Placental pericyte (primary cell): ENCODE data around the gene CKM. TPM values are rescaled to one million over a fixed set of nuclear protein-coding genes. Genes with fewer than 3 reads are reported as not detected.

ENCODE experiments used
- total RNA-seq: library from RNA; depleted of rRNA; stranded (reverse); fragments of >200 nt; gene quantifications from 2 replicates; pipeline ENCODE4 v1.2.3, GENCODE V29; 2012

The CKM gene
- total RNA-seq = not detected in 2 replicates

GRCh38 chr19:45322744-45323281 lies at the start of gene CKM:
CKM (minus strand) TSS chr19:45322875; CDS start chr19:45319713, 3,162 bp downstream.

GRCh38 chr19:45370410-45371204 lies 47.9 kb upstream of the CKM start, which contains the start of gene ERCC2:
ERCC2 (minus strand) TSS chr19:45370573; CDS start chr19:45370540, 33 bp downstream.

GRCh38 chr19:45340232-45340898 lies 17.7 kb upstream of the CKM start, which contains the start of gene KLC3:
KLC3 (plus strand) TSS chr19:45340750; CDS start chr19:45345542, 4,792 bp downstream.

Other genes starting within 250 kb of the CKM start
- 0.57 TPM in 1 of 2 replicates, not detected in the other for gene ZNF296, start 246.4 kb downstream of the CKM start, total RNA-seq
- gene GEMIN7, start 243.6 kb downstream of the CKM start, total RNA-seq = 15.1 and 34.5 TPM in 2 replicates
- 40.3 and 47.5 TPM in 2 replicates for gene PPP1R37, start 229.7 kb downstream of the CKM start, total RNA-seq
- under 0.01 and 0.29 TPM in 2 replicates for gene NKPD1, start 161.9 kb downstream of the CKM start, total RNA-seq
- 1.3 and 12.3 TPM in 2 replicates for gene TRAPPC6A, start 144.6 kb downstream of the CKM start, total RNA-seq
- gene BLOC1S3, start 144.1 kb downstream of the CKM start, total RNA-seq = 6.7 and 11.6 TPM in 2 replicates
- under 0.01 TPM in 1 of 2 replicates, not detected in the other for gene EXOC3L2, start 77.5 kb downstream of the CKM start, total RNA-seq
- 13.7 and 19.9 TPM in 2 replicates for gene MARK4, start 71.6 kb downstream of the CKM start, total RNA-seq
- 0.22 TPM in 1 of 2 replicates, not detected in the other for gene KLC3, start 17.9 kb upstream of the CKM start, total RNA-seq
- gene ERCC2, start 47.7 kb upstream of the CKM start, total RNA-seq = 39.6 and 46.1 TPM in 2 replicates
- gene PPP1R13L, start 82.2 kb upstream of the CKM start, total RNA-seq = 1.3 and 8.9 TPM in 2 replicates
- gene POLR1G, start 83.8 kb upstream of the CKM start, total RNA-seq = 7.7 and 16.3 TPM in 2 replicates
- gene ERCC1, start 101.0 kb upstream of the CKM start, total RNA-seq = 79.0 and 128 TPM in 2 replicates
- 3.6 and 5.9 TPM in 2 replicates for gene FOSB, start 145.1 kb upstream of the CKM start, total RNA-seq
- gene RTN2, start 174.2 kb upstream of the CKM start, total RNA-seq = 7.7 and 9.2 TPM in 2 replicates
- gene PPM1N, start 175.6 kb upstream of the CKM start, total RNA-seq = 0.43 and 1.5 TPM in 2 replicates
- gene VASP, start 184.6 kb upstream of the CKM start, total RNA-seq = 89.9 and 243 TPM in 2 replicates